Fibroblast of lung (primary cell): ENCODE measurements around the gene RBBP6. TPM values are rescaled to one million over a fixed set of nuclear protein-coding genes. Genes with fewer than 3 reads are reported as not detected.
A peak's percentile ranks its signal among the peaks of the same experiment; 100 is the strongest.

ENCODE experiments used
- DNase-seq, 2 donors: peaks; one replicate each; pipeline versions ENCODE4 v3.0.0 to v3.0.0-alpha.2; 2010; ENCODE audit warnings: low read depth in 2 of 2
- H2AFZ ChIP-seq: 2 replicates; pipeline ENCODE4 v1.5.1; 2012; ENCODE audit warnings: low read length, control low read depth, inconsistent platforms
- H3K27ac ChIP-seq: 2 replicates; pipeline ENCODE4 v1.5.1; 2011; ENCODE audit warnings: low read length, control low read depth; ENCODE audit not compliant: insufficient read depth
- H3K27me3 ChIP-seq: 2 replicates; pipeline ENCODE4 v1.5.1; 2011; ENCODE audit warnings: mild to moderate bottlenecking, low read length; ENCODE audit not compliant: control insufficient read depth, insufficient read depth
- H3K36me3 ChIP-seq: 2 replicates; pipeline ENCODE4 v1.5.1; 2011; ENCODE audit warnings: low read length; ENCODE audit not compliant: control insufficient read depth, insufficient read depth
- H3K4me1 ChIP-seq: 2 replicates; pipeline ENCODE4 v1.5.1; 2011; ENCODE audit warnings: low read length; ENCODE audit not compliant: control insufficient read depth, insufficient read depth; ENCODE audit errors: extremely low read depth
- H3K4me2 ChIP-seq: 2 replicates; pipeline ENCODE4 v1.5.1; 2011; ENCODE audit warnings: low read length, control low read depth; ENCODE audit not compliant: insufficient read depth; ENCODE audit errors: extremely low read depth
- H3K4me3 ChIP-seq, 4 experiments: fragments of 200-600 bp in 1 of 4; sonication (generic) in 1 of 4; replicated peaks in 1 of 4; 2 replicates each; pipeline ENCODE4 v1.5.1; 2011 to 2016; ENCODE audit warnings: low read length in 4 of 4, low read depth in 3 of 4, mild to moderate bottlenecking in 3 of 4, control low read depth in 2 of 4, inconsistent platforms in 1 of 4, mixed read lengths in 1 of 4; ENCODE audit not compliant: insufficient read depth in 1 of 4; ENCODE audit errors: control extremely low read depth in 1 of 4
- H3K79me2 ChIP-seq: 2 replicates; pipeline ENCODE4 v1.5.1; 2012; ENCODE audit warnings: mild to moderate bottlenecking, low read length, inconsistent platforms; ENCODE audit not compliant: control insufficient read depth, insufficient read depth
- H3K9ac ChIP-seq: 2 replicates; pipeline ENCODE4 v1.5.1; 2011; ENCODE audit warnings: mild to moderate bottlenecking, low read length, control low read depth; ENCODE audit not compliant: insufficient read depth
- H3K9me3 ChIP-seq: 2 replicates; pipeline ENCODE4 v1.5.1; 2012; ENCODE audit warnings: low read depth, low read length; ENCODE audit not compliant: control insufficient read depth, insufficient read depth
- H4K20me1 ChIP-seq: 2 replicates; pipeline ENCODE4 v1.5.1; 2011; ENCODE audit warnings: low read length; ENCODE audit not compliant: control insufficient read depth, insufficient read depth; ENCODE audit errors: extremely low read depth
- EZH2 ChIP-seq: IDR thresholded peaks from 2 replicates; pipeline ENCODE4 v1.5.1; 2012; ENCODE audit warnings: low read length, control low read depth, mild to moderate bottlenecking; ENCODE audit errors: missing control alignments
- polyA plus RNA-seq, 2 donors: library from polyadenylated mRNA; depleted of rRNA in 1 of 2; stranded (reverse) in 1 of 2; unstranded in 1 of 2; fragments of >200 nt; gene quantifications; 2 replicates each; pipeline ENCODE4 v1.2.1, GENCODE V29; 2011 to 2012; ENCODE audit warnings: missing spikeins in 1 of 2
- total RNA-seq: library from RNA; depleted of rRNA; stranded (reverse); fragments of >200 nt; gene quantifications from 2 replicates; pipeline ENCODE4 v1.2.1, GENCODE V29; 2014
- TF ChIP-seq, protein P1 (sequence below), 2 donors: IDR thresholded peaks in 1 of 2; conservative IDR thresholded peaks in 1 of 2; 1 replicate in 1 of 2; 2 replicates in 1 of 2; pipeline ENCODE4 v1.5.1; 2011 to 2012; ENCODE audit warnings: low read length in 2 of 2, control low read depth in 1 of 2, inconsistent platforms in 1 of 2, low read depth in 1 of 2, mild to moderate bottlenecking in 1 of 2

RBBP6 gene
- total and polyA plus RNA-seq, 2 donors (not counting 1 experiment from before 2014, with no cell fraction given), result 16.8 to 26.4 TPM

DNA sequence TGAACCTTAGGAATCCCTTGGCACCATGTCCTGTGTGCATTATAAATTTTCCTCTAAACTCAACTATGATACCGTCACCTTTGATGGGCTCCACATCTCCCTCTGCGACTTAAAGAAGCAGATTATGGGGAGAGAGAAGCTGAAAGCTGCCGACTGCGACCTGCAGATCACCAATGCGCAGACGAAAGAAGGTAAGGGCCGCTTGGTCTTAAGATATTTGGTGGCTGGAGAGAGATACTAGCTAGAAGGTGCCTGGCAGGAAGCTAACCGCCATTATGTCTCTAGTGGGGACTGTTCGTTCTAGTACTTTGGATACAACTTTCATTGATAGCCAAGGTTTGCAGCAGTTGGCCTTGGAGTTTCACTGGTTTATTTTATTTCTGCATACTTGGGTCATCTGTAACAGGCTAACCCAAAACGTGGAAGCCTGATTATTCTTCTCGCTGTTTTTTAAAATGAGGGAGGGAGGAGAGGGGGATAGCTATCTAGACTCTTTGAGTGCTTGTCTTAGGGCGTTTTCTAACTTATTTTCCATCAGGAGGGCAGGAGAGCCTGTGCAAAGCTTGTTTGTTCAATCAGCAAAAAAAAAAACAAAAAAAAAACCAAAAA, 1.3 kb downstream of the RBBP6 start:
- peaks cover 4% of the 10 kb centered on the region for H3K36me3 ChIP-seq
- TF ChIP-seq, protein P1, sequence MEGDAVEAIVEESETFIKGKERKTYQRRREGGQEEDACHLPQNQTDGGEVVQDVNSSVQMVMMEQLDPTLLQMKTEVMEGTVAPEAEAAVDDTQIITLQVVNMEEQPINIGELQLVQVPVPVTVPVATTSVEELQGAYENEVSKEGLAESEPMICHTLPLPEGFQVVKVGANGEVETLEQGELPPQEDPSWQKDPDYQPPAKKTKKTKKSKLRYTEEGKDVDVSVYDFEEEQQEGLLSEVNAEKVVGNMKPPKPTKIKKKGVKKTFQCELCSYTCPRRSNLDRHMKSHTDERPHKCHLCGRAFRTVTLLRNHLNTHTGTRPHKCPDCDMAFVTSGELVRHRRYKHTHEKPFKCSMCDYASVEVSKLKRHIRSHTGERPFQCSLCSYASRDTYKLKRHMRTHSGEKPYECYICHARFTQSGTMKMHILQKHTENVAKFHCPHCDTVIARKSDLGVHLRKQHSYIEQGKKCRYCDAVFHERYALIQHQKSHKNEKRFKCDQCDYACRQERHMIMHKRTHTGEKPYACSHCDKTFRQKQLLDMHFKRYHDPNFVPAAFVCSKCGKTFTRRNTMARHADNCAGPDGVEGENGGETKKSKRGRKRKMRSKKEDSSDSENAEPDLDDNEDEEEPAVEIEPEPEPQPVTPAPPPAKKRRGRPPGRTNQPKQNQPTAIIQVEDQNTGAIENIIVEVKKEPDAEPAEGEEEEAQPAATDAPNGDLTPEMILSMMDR (conservative IDR thresholded peaks at IDR 0.05 in 1 of 2, IDR thresholded peaks at IDR 0.05 in 1 of 2; ENCODE audit: low read depth in 1 of 2, low read length in 2 of 2), result no peak
- peaks cover 63% of the 10 kb centered on the region for H3K79me2 ChIP-seq
- H2AFZ ChIP-seq, result no peak overlapping the region
- H3K9ac ChIP-seq, result peak overlapping the region; percentile 100
- H4K20me1 ChIP-seq, result peaks cover 6% of the 10 kb centered on the region
- no peaks in the 10 kb centered on the region for H3K27me3 ChIP-seq
- peaks cover 13% of the 10 kb centered on the region for H3K4me1 ChIP-seq
- H3K27ac ChIP-seq, result peak overlapping the region; percentile 99
- peak in 1 of 2 donors; percentile 16 for DNase-seq
- peak overlapping the region; percentile 97 for H3K4me2 ChIP-seq
- H3K4me3 ChIP-seq, result peak overlapping the region; percentile 61 to 98 (median 98)
- H3K9me3 ChIP-seq, result no peaks in the 10 kb centered on the region

DNA sequence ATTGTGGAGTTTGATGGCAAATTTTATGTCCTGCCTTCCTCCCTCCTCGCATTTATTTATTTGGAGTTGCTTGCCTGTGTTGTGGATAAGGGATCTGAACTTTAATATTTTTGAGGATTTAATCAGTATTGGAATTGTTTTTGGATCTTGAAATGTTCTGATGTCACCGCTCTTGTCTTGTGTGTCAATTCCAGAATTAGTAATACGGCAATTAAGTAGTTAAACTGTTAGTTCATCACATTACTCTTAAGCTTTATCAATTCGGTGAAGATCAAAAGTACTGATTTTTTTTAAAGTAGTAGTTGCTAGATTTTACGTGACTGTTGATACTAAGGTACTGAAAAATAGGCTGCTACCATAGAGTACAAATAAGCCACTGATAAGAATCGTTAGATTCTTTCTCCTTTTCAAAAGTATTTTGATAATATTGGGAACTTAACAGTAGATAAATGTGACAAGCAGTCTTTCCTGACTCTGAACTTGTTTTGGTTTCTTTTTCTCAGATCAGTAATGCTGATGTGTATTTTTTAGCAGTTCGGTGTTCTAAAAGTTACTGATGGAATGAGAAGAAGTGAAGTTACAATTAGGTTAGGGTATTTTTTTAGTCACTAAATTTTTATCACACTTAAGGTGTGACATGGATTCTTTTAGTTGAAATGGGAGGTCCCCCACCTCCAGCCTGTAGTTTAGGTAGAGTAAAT, 2.0 kb downstream of the RBBP6 start:
- peaks cover 69% of the 10 kb centered on the region for H3K79me2 ChIP-seq
- H3K9ac ChIP-seq, result peak overlapping the region; percentile 100
- DNase-seq, result no peak
- no peaks in the 10 kb centered on the region for H3K9me3 ChIP-seq
- peak overlapping the region; percentile 97 for H3K4me2 ChIP-seq
- H2AFZ ChIP-seq, result no peak overlapping the region
- peak overlapping the region; percentile 99 for H3K27ac ChIP-seq
- H3K36me3 ChIP-seq, result peaks cover 5% of the 10 kb centered on the region
- no peak for TF ChIP-seq EZH2
- TF ChIP-seq, protein P1 (conservative IDR thresholded peaks at IDR 0.05 in 1 of 2, IDR thresholded peaks at IDR 0.05 in 1 of 2; ENCODE audit: low read depth in 1 of 2, low read length in 2 of 2), result no peak
- H3K4me1 ChIP-seq, result peaks cover 13% of the 10 kb centered on the region
- H4K20me1 ChIP-seq, result peaks cover 6% of the 10 kb centered on the region
- no peaks in the 10 kb centered on the region for H3K27me3 ChIP-seq
- peak overlapping the region; percentile 61 to 98 (median 98) for H3K4me3 ChIP-seq

GRCh38 chr16:24543949-24544348, 4.6 kb downstream of the RBBP6 start:
- peak overlapping the region; percentile 90 for H3K4me2 ChIP-seq
- peak in 1 of 2 donors; percentile 29 for DNase-seq
- TF ChIP-seq, protein P1 (conservative IDR thresholded peaks at IDR 0.05 in 1 of 2, IDR thresholded peaks at IDR 0.05 in 1 of 2; ENCODE audit: low read depth in 1 of 2, low read length in 2 of 2), result no peak
- no peak for TF ChIP-seq EZH2
- H3K4me1 ChIP-seq, result peaks cover 13% of the 10 kb centered on the region
- H4K20me1 ChIP-seq, result peaks cover 6% of the 10 kb centered on the region
- H2AFZ ChIP-seq, result no peak overlapping the region
- peaks cover 81% of the 10 kb centered on the region for H3K79me2 ChIP-seq
- peaks cover 8% of the 10 kb centered on the region for H3K36me3 ChIP-seq
- H3K4me3 ChIP-seq, result peak overlapping the region; percentile 16 to 98 (median 79)
- H3K9ac ChIP-seq, result no peak overlapping the region
- H3K27me3 ChIP-seq, result no peaks in the 10 kb centered on the region
- peak overlapping the region; percentile 38 for H3K27ac ChIP-seq
- H3K9me3 ChIP-seq, result no peaks in the 10 kb centered on the region
